Hematopoietic multipotent progenitor cell treated with erythropoietin and hydrocortisone succinate and interleukin-3 and kit ligand, for 17 days (in vitro differentiated cells): ENCODE results near the gene TMEM161A.
"Not testable (repeated sequence)": the region's sequence is repeated elsewhere in the genome, so short reads cannot be mapped to it uniquely, and the experiment has no call there.

Experiments used
- DNase-seq: peaks from one replicate; pipeline ENCODE4 v3.0.0-alpha.2; 2015; ENCODE audit warnings: low spot score

TMEM161A gene

DNA sequence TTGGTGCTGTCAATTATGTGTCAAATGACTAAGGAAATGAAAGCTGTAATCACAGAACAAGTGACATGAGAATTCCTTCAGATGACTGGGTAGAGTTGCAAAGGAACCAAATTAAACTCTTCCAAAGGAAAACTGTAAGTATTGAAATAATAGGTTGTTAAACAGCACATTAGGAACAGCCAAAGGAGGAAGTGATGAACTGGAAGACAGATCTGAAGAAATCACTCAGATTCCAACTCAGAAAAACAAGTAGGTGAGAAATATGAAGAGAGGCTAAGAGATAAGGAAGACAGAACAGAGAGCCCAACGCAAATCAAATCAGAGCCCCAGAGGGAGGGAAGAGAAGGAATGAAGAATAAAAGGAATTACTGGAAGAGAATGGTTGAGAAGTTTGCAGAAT, 15.4 kb downstream of the TMEM161A start:
- no peak for DNase-seq

- DNase-seq: no peak
These were observed 16.9 kb downstream of the TMEM161A start for GRCh38 chr19:19121371-19121770.

DNA sequence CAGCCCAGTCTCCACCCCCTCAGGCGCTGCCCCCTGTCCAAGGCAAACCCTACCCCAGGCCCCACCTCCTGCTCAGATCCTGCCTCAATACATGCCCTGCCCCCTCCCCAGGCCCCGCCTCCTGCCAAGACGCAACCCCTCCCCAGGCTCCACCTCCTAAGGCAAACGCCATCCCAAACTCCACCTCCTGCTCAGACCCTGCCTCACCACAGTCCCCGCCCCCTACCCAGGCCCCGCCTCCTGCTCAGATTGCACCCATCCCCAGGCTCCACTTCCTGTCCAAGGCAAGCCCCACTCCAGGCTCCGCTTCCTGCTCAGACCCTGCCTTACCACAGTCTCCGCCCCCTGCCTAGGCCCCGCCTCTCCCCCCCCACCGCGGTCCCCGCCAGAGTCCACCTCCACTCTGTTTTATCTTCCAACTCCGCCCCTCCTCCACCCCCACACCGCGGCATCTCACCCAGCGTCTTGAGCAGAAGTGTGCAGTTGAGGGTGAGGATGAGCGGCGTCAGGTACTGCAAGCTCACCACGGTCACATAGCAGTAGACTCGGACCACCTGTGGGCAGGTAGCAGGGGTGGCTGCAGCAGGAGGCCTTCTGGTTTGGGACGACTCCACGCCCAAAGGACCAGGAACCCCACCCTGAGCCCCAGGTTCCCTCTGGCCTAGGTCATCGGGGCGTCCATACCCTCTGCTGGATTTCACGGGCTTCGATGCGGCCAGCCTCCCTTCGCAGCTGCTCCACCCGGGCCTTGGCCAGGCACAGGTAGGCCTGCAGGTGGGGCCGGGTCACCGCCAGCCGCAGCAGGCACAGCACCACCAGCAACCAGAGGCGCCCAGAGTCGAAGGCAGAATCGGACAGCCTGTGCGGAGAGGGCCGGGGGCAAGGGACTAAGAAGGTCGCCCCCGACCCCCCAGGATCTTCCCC, 17.7 kb downstream of the TMEM161A start:
- DNase-seq: no peak

GRCh38 chr19:19119325-19120237, 18.7 kb downstream of the TMEM161A start:
- no peak for DNase-seq

- DNase-seq: peak; percentile 77
These were observed 22.3 kb downstream of the TMEM161A start for GRCh38 chr19:19115954-19116353.

DNA sequence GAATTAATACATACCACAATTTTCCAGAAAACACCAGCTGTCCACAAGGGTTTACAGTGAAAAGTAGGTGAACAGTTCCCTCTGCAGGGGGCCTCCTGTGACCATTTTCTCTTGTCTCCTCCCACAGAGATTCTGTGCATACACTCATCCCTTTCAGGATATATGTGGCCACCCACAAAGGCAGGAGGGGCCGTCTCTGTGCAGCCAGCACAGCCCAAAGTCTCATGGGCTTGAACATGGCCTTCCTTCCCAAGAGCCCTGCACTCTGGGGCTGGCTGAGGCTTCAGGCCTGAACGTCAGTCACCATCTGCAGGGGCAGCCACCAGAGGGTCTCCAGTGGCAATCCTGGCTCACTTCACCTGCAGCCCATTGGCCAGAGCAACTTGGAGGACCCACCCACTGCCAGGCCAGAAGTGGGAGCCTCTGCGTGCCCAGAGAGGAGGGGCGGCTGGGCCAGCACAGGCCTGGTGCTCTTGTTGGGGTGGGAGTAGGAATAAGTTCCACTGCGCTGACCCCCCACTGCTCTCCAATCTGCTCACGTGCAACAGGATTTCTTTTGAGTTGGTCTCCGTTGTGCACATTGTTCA, 25.1 kb downstream of the TMEM161A start:
- DNase-seq: no peak

DNA sequence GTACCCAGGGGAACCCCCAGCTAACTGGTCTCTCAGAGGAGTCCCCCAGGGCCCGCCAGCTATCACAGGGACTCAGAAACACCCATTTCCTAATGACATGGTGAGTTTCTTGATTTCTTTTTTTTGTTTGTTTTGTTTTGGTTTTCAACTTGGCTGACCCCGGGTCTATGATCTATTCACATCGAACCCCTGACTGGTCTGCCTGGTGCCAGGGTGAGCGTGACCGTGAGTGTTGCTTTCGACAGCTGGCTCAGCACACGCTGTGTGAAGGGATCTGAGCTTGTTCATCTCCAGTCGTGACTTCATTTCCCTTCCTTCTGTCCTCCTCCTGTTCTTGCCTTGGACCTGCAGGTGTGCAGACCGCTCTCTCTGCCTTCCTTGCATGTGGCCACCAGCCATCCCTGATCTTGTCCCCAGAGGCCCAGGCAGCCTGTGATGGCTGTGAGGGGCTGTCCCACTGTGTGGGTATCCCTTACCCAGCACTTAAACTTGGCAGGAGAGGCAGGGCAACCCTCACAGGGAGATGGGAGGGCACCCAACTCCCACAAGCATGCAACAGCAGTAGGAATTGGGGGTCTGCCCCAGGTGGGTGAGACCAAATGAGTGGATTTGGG, 26.2 kb downstream of the TMEM161A start:
- no peak for DNase-seq

DNA sequence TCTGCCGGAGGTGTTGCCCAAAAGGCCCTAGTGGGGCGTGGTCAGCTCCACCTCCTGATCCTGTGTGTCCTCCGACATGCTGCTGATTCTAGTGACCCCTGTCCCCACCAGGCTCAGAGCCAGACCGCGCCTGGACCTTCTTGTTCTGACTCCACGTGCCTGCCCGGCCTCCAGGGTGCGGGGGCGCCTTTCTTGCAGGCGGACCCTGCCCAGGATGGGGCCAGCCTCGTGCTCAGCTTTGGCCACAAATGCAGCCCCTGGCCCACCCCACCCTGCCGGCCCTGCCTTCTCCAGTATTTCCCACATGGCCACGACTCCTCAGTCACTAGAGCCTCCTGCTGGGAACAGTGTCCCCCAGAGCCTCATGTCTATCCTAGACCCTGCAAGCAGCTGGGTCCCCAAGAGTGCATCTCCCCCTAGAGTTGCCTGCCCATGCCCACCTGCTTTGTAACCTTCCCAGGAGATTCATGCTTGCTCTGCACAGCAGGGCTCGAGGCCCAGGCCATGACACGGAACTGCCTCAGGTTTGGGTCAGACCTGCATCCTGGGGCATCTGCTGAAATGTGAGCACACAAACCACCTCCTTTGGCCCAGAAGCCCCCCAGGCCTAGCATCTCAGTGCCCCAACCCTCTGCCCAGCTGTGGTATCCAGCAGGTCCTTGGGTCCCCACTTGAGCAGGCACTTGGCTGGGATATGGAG, 27.0 kb downstream of the TMEM161A start:
- DNase-seq: no peak

DNA sequence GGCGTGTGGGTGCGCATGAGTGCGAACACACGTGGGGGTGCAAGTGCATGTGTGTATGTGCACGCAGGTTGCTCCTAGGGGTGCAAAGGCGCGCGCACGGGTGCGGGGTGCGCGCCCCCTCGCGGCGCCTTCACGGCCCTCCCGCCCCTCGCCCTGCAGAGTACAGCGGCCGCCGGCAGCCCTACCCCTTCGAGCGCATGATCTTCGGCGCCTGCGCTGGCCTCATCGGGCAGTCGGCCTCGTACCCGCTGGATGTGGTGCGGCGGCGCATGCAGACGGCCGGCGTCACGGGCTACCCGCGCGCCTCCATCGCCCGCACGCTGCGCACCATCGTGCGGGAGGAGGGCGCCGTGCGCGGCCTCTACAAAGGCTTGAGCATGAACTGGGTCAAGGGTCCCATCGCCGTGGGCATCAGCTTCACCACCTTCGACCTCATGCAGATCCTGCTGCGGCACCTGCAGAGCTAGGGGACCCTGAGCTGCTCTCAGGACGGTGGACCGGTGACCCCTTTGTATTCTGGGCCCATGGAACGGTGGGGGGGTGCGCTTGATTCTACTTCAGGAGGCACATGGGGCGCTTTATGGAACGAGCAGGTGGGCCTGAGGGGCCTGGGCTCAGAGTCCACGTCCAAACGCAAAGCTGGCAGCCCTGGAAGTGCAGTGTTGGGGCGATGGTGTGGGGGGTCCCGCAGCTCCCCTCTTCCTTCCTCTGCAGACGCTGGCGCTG, 27.7 kb downstream of the TMEM161A start:
- peak; percentile 28 for DNase-seq

- DNase-seq: no peak
These were observed 28.7 kb downstream of the TMEM161A start for GRCh38 chr19:19109601-19110000.

GRCh38 chr19:19107654-19108053, 30.6 kb downstream of the TMEM161A start:
- DNase-seq: no peak

- DNase-seq: not testable (repeated sequence)
These were observed 31.3 kb downstream of the TMEM161A start for GRCh38 chr19:19106938-19107337.

GRCh38 chr19:19106056-19106551, 32.2 kb downstream of the TMEM161A start:
- DNase-seq: no peak

DNA sequence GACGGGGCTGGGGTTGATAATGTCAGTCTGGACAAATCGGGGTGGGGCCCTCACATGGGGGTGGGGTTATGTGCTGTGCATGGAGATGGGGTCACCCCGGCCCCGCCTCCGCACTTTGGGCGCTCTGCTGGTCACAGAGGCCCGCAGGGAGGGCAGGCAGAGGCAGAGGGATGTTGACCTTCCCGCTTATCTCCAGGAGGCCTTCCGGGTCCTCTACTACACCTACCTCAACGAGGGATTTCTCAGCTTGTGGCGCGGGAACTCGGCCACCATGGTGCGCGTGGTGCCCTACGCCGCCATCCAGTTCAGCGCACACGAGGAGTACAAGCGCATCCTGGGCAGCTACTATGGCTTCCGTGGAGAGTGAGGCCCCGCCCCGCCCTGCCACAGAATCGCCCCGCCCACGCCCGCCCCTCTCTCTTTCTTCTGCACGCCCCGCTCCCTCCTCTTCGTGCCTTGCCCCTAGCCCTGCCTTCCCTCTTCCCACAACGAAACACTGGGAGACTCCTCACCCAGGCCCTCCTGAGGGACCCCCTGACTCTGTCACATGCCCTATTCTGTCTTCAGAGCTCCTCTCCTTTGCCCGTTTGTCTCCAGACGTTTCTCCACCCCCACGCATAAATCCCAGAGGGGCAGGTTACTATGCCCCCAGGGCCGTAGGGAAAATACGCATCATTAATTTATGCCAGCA, 32.8 kb downstream of the TMEM161A start:
- DNase-seq: no peak

DNA sequence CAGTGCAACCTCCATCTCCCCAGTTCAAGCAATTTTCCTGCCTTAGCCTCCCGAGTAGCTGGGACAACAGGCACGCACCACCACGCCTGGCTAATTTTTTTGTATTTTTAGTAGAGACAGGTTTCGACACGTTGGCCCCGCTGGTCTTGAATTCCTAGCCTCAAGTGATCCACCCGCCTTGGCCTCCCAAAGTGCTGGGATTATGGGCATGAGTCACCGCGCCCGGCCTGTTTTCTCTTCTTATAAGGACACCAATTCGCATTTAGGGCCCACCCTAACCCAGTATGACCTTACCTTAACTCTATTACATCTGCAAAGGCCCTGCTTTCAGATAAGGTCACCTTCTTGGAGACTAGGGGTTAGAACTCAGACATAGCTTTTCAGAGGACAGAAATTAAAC, 35.1 kb downstream of the TMEM161A start:
- no peak for DNase-seq

- not testable (repeated sequence) for DNase-seq
These were observed 35.7 kb downstream of the TMEM161A start for GRCh38 chr19:19102566-19102965.

DNA sequence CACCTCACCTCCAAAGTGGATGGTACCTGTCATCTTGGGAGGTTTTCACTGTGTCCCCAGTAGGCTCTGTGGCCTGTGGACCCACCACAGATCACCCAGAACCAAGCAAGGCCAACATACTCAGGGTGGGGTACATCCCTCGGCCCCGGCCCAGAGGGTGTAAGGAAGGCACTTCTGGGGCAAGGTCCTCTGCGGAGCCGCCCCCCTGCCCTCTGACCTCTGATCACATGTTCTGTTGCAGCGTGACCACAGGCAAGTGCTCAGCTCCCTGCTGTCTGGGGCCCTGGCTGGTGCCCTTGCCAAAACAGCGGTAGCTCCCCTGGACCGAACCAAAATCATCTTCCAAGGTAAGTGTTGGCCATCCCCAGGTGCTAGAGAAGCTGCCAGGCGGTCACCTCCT, 36.7 kb downstream of the TMEM161A start:
- DNase-seq: no peak

GRCh38 chr19:19098703-19099632, 39.3 kb downstream of the TMEM161A start:
- DNase-seq: no peak
